Endodermal cell (in vitro differentiated cells): ENCODE data around the gene ABLIM1. TPM values are rescaled to one million over a fixed set of nuclear protein-coding genes. Genes with fewer than 3 reads are reported as not detected.

Experiments used
- DNase-seq: peaks from one replicate; pipeline ENCODE4 v3.0.0-alpha.2; 2017
- H3K27ac ChIP-seq: 2 replicates; pipeline ENCODE4 v1.5.1; 2013; ENCODE audit warnings: mild to moderate bottlenecking, low read depth, low read length, moderate library complexity
- H3K27me3 ChIP-seq: 2 replicates; pipeline ENCODE4 v1.6.1; 2013; ENCODE audit warnings: mild to moderate bottlenecking, low read length, moderate library complexity; ENCODE audit not compliant: insufficient read depth, control insufficient read depth, poor library complexity, severe bottlenecking
- H3K36me3 ChIP-seq: 2 replicates; pipeline ENCODE4 v1.7.0; 2013; ENCODE audit warnings: mild to moderate bottlenecking, low read length, moderate library complexity; ENCODE audit not compliant: control insufficient read depth, insufficient read depth
- H3K4me1 ChIP-seq: one replicate; pipeline ENCODE4 v1.7.0; 2013; ENCODE audit warnings: low read length; ENCODE audit not compliant: control insufficient read depth, insufficient read depth
- H3K4me3 ChIP-seq: 2 replicates; pipeline ENCODE4 v1.5.1; 2013; ENCODE audit warnings: mild to moderate bottlenecking, low read length, moderate library complexity
- H3K9ac ChIP-seq: 2 replicates; pipeline ENCODE4 v1.6.1; 2013; ENCODE audit warnings: mild to moderate bottlenecking, low read length, moderate library complexity; ENCODE audit not compliant: poor library complexity, severe bottlenecking; ENCODE audit errors: extremely low read depth
- H3K9me3 ChIP-seq: 2 replicates; pipeline ENCODE4 v1.6.1; 2013; ENCODE audit warnings: mild to moderate bottlenecking, low read length, moderate library complexity; ENCODE audit not compliant: control insufficient read depth
- H3K27ac Mint-ChIP-seq: 2 replicates; pipeline ENCODE4 v1.8.0; 2020; ENCODE audit warnings: mixed read lengths
- H3K27me3 Mint-ChIP-seq: 2 replicates; pipeline ENCODE4 v1.8.0; 2021; ENCODE audit warnings: mild to moderate bottlenecking, mixed read lengths; ENCODE audit not compliant: insufficient read depth
- H3K36me3 Mint-ChIP-seq: 2 replicates; pipeline ENCODE4 v1.8.0; 2020; ENCODE audit warnings: low read depth, mixed read lengths
- H3K4me1 Mint-ChIP-seq: 2 replicates; pipeline ENCODE4 v1.8.0; 2020; ENCODE audit warnings: mixed read lengths
- H3K4me3 Mint-ChIP-seq: 2 replicates; pipeline ENCODE4 v1.8.0; 2020; ENCODE audit warnings: mild to moderate bottlenecking, moderate library complexity, mixed read lengths
- H3K9me3 Mint-ChIP-seq: 2 replicates; pipeline ENCODE4 v1.8.0; 2020; ENCODE audit warnings: mild to moderate bottlenecking, mixed read lengths
- WGBS, 2 experiments: methylation state at CpG; one replicate each; pipeline versions ENCODE4 v1.1.5 to v1.1.7; 2013; ENCODE audit warnings: missing lambda C conversion rate in 2 of 2, mixed read lengths in 1 of 2; ENCODE audit not compliant: insufficient coverage in 1 of 2, insufficient read length in 1 of 2; 5-methylcytosine and 5-hydroxymethylcytosine counted together
- total RNA-seq, 2 donors: library from RNA; stranded (reverse); fragmentation: NEBNext Ultra II Directional in 1 of 2; extraction: Animal tissue kit (Norgen Biotek cat#: 25700) in 1 of 2; gene quantifications; 2 replicates in 1 of 2; 3 replicates in 1 of 2; pipeline ENCODE4 v1.2.1, GENCODE V29; 2021
- TF ChIP-seq, protein P1 (sequence below): fragments of 200-600 bp; sonication (generic); conservative IDR thresholded peaks from 2 replicates; pipeline ENCODE4 v1.5.0; 2021; ENCODE audit warnings: antibody characterized with exemption, mild to moderate bottlenecking

ABLIM1 gene
- total RNA-seq, 2 donors from 2014 or later: 39.3 to 49.3 TPM

- H3K27me3 Mint-ChIP-seq: no peaks in the 10 kb centered on the region
- no peak overlapping the region for H3K4me3 Mint-ChIP-seq
- H3K4me1 ChIP-seq: peaks cover 8% of the 10 kb centered on the region
- no peaks in the 10 kb centered on the region for H3K36me3 ChIP-seq
- no peaks in the 10 kb centered on the region for H3K36me3 Mint-ChIP-seq
- peaks cover 11% of the 10 kb centered on the region for H3K4me1 Mint-ChIP-seq
- WGBS, 2 experiments: 89 to 90% methylated on average over 4 of the region's 4 CpGs
- H3K9me3 Mint-ChIP-seq: no peaks in the 10 kb centered on the region
- H3K9ac ChIP-seq: no peak overlapping the region
- H3K27ac Mint-ChIP-seq: no peak overlapping the region
- no peaks in the 10 kb centered on the region for H3K9me3 ChIP-seq
- no peaks in the 10 kb centered on the region for H3K27me3 ChIP-seq
- no peak overlapping the region for H3K4me3 ChIP-seq
- TF ChIP-seq, protein P1, sequence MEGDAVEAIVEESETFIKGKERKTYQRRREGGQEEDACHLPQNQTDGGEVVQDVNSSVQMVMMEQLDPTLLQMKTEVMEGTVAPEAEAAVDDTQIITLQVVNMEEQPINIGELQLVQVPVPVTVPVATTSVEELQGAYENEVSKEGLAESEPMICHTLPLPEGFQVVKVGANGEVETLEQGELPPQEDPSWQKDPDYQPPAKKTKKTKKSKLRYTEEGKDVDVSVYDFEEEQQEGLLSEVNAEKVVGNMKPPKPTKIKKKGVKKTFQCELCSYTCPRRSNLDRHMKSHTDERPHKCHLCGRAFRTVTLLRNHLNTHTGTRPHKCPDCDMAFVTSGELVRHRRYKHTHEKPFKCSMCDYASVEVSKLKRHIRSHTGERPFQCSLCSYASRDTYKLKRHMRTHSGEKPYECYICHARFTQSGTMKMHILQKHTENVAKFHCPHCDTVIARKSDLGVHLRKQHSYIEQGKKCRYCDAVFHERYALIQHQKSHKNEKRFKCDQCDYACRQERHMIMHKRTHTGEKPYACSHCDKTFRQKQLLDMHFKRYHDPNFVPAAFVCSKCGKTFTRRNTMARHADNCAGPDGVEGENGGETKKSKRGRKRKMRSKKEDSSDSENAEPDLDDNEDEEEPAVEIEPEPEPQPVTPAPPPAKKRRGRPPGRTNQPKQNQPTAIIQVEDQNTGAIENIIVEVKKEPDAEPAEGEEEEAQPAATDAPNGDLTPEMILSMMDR: no peak
- H3K27ac ChIP-seq: no peak overlapping the region
- no peak for DNase-seq
Measured at GRCh38 chr10:114605155-114605797, 52.8 kb downstream of the ABLIM1 start.

GRCh38 chr10:114604357-114605130 lies 53.5 kb downstream of the ABLIM1 start:
- Histone ChIP-seq H3K4me1 (peaks cover 8% of the 10 kb centered on the region), H3K27ac (no peak overlapping the region), H3K9ac (no peak overlapping the region), H3K9me3 (no peaks in the 10 kb centered on the region), H3K4me3 (no peak overlapping the region), H3K36me3 (no peaks in the 10 kb centered on the region), H3K27me3 (no peaks in the 10 kb centered on the region)
- no peaks in the 10 kb centered on the region for H3K9me3 Mint-ChIP-seq
- peaks cover 11% of the 10 kb centered on the region for H3K4me1 Mint-ChIP-seq
- H3K4me3 Mint-ChIP-seq: no peak overlapping the region
- no peaks in the 10 kb centered on the region for H3K27me3 Mint-ChIP-seq
- DNase-seq: no peak
- TF ChIP-seq, protein P1: no peak
- no peak overlapping the region for H3K27ac Mint-ChIP-seq
- H3K36me3 Mint-ChIP-seq: no peaks in the 10 kb centered on the region
- WGBS, 2 experiments: 77 to 84% methylated on average over 5 of the region's 5 CpGs

DNA sequence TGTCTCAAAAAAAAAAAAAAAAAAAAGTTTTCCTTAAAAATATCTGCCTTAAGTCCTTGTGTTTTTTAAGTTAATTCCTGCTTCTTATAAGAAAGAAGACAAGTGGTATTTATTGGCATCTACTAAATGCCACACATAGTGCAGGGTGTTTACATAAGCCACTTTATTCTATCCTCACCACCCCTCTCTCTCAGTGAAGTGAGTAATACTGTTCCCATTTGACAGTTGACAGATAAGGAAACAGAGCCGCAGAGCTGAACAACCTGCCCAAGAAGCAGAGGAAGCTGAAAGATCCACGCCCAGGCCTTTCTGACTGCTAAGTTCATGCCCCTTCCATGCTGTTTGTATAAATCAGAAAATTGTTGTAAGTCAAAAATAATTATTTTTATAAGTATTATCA lies 54.1 kb downstream of the ABLIM1 start:
- Histone ChIP-seq H3K9ac (no peak overlapping the region), H3K9me3 (no peaks in the 10 kb centered on the region), H3K27ac (no peak overlapping the region), H3K36me3 (no peaks in the 10 kb centered on the region), H3K4me1 (peaks cover 8% of the 10 kb centered on the region), H3K27me3 (no peaks in the 10 kb centered on the region), H3K4me3 (no peak overlapping the region)
- 77 to 83% methylated on average over 1 to 2 of the region's 2 CpGs for WGBS, 2 experiments
- Mint-ChIP-seq H3K36me3 (no peaks in the 10 kb centered on the region), H3K4me1 (peaks cover 11% of the 10 kb centered on the region), H3K27ac (no peak overlapping the region), H3K9me3 (no peaks in the 10 kb centered on the region), H3K4me3 (no peak overlapping the region), H3K27me3 (no peaks in the 10 kb centered on the region)
- DNase-seq: no peak
- TF ChIP-seq, protein P1: no peak
